Loucy (cell line): ENCODE results near the gene CORO7.

Experiments used
- H2AFZ ChIP-seq: fragments of 200-600 bp; sonication (generic); 2 replicates; pipeline ENCODE4 v1.6.0; 2016; ENCODE audit warnings: antibody characterized with exemption, mild to moderate bottlenecking, low read length, moderate library complexity
- H3F3A ChIP-seq: fragments of 200-600 bp; 2 replicates; pipeline ENCODE4 v1.6.0; 2016; ENCODE audit warnings: antibody characterized with exemption, low read depth, mild to moderate bottlenecking
- H3K27me3 ChIP-seq: fragments of 200-600 bp; sonication (generic); 2 replicates; pipeline ENCODE4 v1.6.1; 2014; ENCODE audit warnings: low read length, mild to moderate bottlenecking; ENCODE audit not compliant: insufficient read depth, poor library complexity, severe bottlenecking
- H3K36me3 ChIP-seq: fragments of 200-600 bp; sonication (generic); 2 replicates; pipeline ENCODE4 v1.6.1; 2016; ENCODE audit warnings: low read length; ENCODE audit not compliant: insufficient read depth
- H3K4me1 ChIP-seq: fragments of 200-600 bp; sonication (generic); 2 replicates; pipeline ENCODE4 v1.5.1; 2014; ENCODE audit warnings: low read length, mild to moderate bottlenecking; ENCODE audit not compliant: insufficient read depth, poor library complexity, severe bottlenecking
- H3K4me2 ChIP-seq: fragments of 200-600 bp; sonication (generic); 2 replicates; pipeline ENCODE4 v1.6.0; 2014; ENCODE audit warnings: antibody characterized with exemption, low read length, low read depth, mild to moderate bottlenecking; ENCODE audit not compliant: poor library complexity, severe bottlenecking
- H3K4me3 ChIP-seq: fragments of 200-600 bp; sonication (generic); 2 replicates; pipeline ENCODE4 v1.5.1; 2014; ENCODE audit warnings: low read length, mild to moderate bottlenecking, mixed read lengths; ENCODE audit not compliant: poor library complexity, severe bottlenecking
- H3K79me2 ChIP-seq: fragments of 200-600 bp; sonication (generic); 2 replicates; pipeline ENCODE4 v1.6.1; 2014; ENCODE audit warnings: low read length; ENCODE audit not compliant: insufficient read depth
- H3K9ac ChIP-seq: fragments of 200-600 bp; sonication (generic); 2 replicates; pipeline ENCODE4 v1.6.0; 2014; ENCODE audit warnings: mild to moderate bottlenecking, low read depth, low read length, moderate library complexity; ENCODE audit not compliant: poor library complexity, severe bottlenecking
- H3K9me2 ChIP-seq: fragments of 200-600 bp; sonication (generic); replicated peaks from 2 replicates; pipeline ENCODE4 v1.6.1; 2016; ENCODE audit warnings: low read depth, low read length, mixed read lengths
- H3K9me3 ChIP-seq: fragments of 200-600 bp; sonication (generic); 2 replicates; pipeline ENCODE4 v1.6.1; 2014; ENCODE audit warnings: mild to moderate bottlenecking, antibody characterized with exemption, low read length, low read depth; ENCODE audit not compliant: insufficient read depth
- H4K20me1 ChIP-seq: fragments of 200-600 bp; sonication (generic); 2 replicates; pipeline ENCODE4 v1.6.0; 2014; ENCODE audit warnings: antibody characterized with exemption, low read length, mild to moderate bottlenecking; ENCODE audit not compliant: insufficient read depth, poor library complexity, severe bottlenecking
- CTCF ChIP-seq: fragments of 200-600 bp; sonication (generic); conservative IDR thresholded peaks from 2 replicates; pipeline ENCODE4 v1.5.1; 2014; ENCODE audit warnings: mild to moderate bottlenecking, antibody characterized with exemption, low read length
- EZH2phosphoT487 ChIP-seq: fragments of 200-600 bp; IDR thresholded peaks from 2 replicates; pipeline ENCODE4 v1.6.1; 2018; ENCODE audit warnings: antibody characterized with exemption, mild to moderate bottlenecking, moderate library complexity, borderline replicate concordance

The CORO7 gene

GRCh38 chr16:4454623-4455022 lies 38.2 kb upstream of the CORO7 start:
- H3K27me3 ChIP-seq, result no peaks in the 10 kb centered on the region
- no peak overlapping the region for H3K4me2 ChIP-seq
- no peak overlapping the region for H3K4me3 ChIP-seq
- H3K36me3 ChIP-seq, result no peaks in the 10 kb centered on the region
- H3K4me1 ChIP-seq, result no peaks in the 10 kb centered on the region
- H3K79me2 ChIP-seq, result no peaks in the 10 kb centered on the region
- no peaks in the 10 kb centered on the region for H4K20me1 ChIP-seq
- H2AFZ ChIP-seq, result no peak overlapping the region
- H3K9me2 ChIP-seq, result no peaks in the 10 kb centered on the region
- no peaks in the 10 kb centered on the region for H3F3A ChIP-seq
- no peaks in the 10 kb centered on the region for H3K9me3 ChIP-seq
- no peak for TF ChIP-seq CTCF
- no peak for TF ChIP-seq EZH2phosphoT487
- no peak overlapping the region for H3K9ac ChIP-seq

- no peaks in the 10 kb centered on the region for H3K36me3 ChIP-seq
- TF ChIP-seq EZH2phosphoT487 (no peak), CTCF (no peak)
Observed at GRCh38 chr16:4452674-4453073, 36.3 kb upstream of the CORO7 start.

GRCh38 chr16:4450931-4451519 lies 34.6 kb upstream of the CORO7 start:
- H3K9ac ChIP-seq, result no peak overlapping the region
- no peaks in the 10 kb centered on the region for H3K36me3 ChIP-seq
- no peaks in the 10 kb centered on the region for H3K79me2 ChIP-seq
- no peaks in the 10 kb centered on the region for H3K4me1 ChIP-seq
- no peaks in the 10 kb centered on the region for H3K9me3 ChIP-seq
- H3K27me3 ChIP-seq, result no peaks in the 10 kb centered on the region
- no peak for TF ChIP-seq EZH2phosphoT487
- no peak for TF ChIP-seq CTCF
- no peak overlapping the region for H2AFZ ChIP-seq
- no peak overlapping the region for H3K4me3 ChIP-seq
- no peaks in the 10 kb centered on the region for H3F3A ChIP-seq
- H3K4me2 ChIP-seq, result no peak overlapping the region
- H4K20me1 ChIP-seq, result no peaks in the 10 kb centered on the region
- H3K9me2 ChIP-seq, result no peaks in the 10 kb centered on the region

More at GRCh38 chr16:4452674-4453073, 36.3 kb upstream of the CORO7 start:
- Histone ChIP-seq H2AFZ (no peak overlapping the region), H3F3A (no peaks in the 10 kb centered on the region), H3K9me3 (no peaks in the 10 kb centered on the region), H3K27me3 (no peaks in the 10 kb centered on the region), H3K79me2 (no peaks in the 10 kb centered on the region), H3K9ac (no peak overlapping the region), H4K20me1 (no peaks in the 10 kb centered on the region), H3K4me2 (no peak overlapping the region), H3K9me2 (no peaks in the 10 kb centered on the region), H3K4me3 (no peak overlapping the region), H3K4me1 (no peaks in the 10 kb centered on the region)
